Activated naive CD4-positive, alpha-beta T cell treated with anti-CD3 and anti-CD28 coated beads, Interleukin-2, amount 10 ng/mL, durations not matched to agents 7 days and 5 days (primary cell): Measurements from ENCODE around the gene TBC1D2.

Experiments
- CTCF ChIA-PET: fragments of 350-600 bp; sonication (Branson Sonifier 250); formaldehyde crosslinking; loops from one replicate; lab custom pipeline; 2021; ENCODE audit warnings: antibody characterized with exemption; lab: Charles Lee
- DNase-seq: peaks from one replicate; pipeline ENCODE4 v3.0.0-alpha.2; 2020
- H3K27ac Mint-ChIP-seq: one replicate; pipeline ENCODE4 v1.8.0; 2021; ENCODE audit warnings: mild to moderate bottlenecking, moderate library complexity, mixed read lengths
- H3K27me3 Mint-ChIP-seq: one replicate; pipeline ENCODE4 v1.8.0; 2021; ENCODE audit warnings: mild to moderate bottlenecking, mixed read lengths
- H3K36me3 Mint-ChIP-seq: one replicate; pipeline ENCODE4 v1.8.0; 2021; ENCODE audit warnings: mixed read lengths
- H3K4me1 Mint-ChIP-seq: one replicate; pipeline ENCODE4 v1.8.0; 2021; ENCODE audit warnings: mixed read lengths
- H3K4me3 Mint-ChIP-seq: one replicate; pipeline ENCODE4 v1.8.0; 2021; ENCODE audit warnings: mild to moderate bottlenecking, moderate library complexity, mixed read lengths
- H3K9me3 Mint-ChIP-seq: one replicate; pipeline ENCODE4 v1.8.0; 2021; ENCODE audit warnings: mixed read lengths

Gene TBC1D2

DNA sequence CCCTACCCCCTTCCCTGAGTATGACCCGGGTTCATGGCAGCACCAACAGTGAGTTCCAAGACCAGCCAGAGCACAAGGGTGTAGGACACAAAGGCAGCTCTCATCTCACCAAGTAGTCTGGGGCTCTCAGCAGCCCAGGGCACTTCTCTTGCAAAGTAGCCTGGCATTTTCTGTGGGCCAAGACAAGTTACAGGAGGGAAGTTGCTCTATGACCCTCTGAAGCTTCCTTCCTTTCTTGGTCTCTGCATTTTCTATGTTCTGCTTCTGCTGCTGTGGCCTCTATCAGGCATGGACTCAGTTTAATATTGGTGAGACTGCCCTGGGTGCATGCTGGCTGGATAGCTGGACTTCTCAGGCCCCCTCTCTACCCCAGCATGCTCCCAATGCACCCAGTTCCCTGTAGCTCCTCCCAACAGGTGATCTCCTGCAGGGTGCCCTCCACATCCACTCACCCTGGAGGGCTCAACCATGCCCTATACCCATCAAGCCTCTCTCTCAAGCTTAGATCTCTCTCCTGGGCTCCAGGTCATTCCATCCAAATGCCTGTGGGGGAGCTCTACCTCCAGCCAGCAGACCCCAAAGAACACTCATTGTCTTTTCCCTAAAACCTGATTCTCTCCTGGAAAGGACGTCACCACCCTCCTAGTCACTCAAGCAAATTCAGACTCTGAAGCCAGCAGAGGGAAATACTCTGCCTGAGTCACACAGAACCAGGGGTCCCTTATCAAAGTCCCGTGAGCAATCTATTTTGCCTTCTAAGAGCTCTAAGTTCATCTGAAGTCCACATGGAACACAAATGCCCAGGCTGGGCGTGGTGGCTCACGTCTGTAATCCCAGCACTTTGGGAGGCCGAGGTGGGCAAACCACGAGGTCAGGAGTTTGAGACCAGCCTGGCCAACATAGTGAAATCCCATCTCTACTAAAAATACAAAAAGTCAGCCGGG is 13.8 kb downstream of the TBC1D2 start:
- no peaks in the 10 kb centered on the region for H3K9me3 Mint-ChIP-seq
- no peaks in the 10 kb centered on the region for H3K27me3 Mint-ChIP-seq
- CTCF ChIA-PET, result interaction anchor here (0.5 to 1.4 kb wide), 3 partner anchors 22 to 116 kb away, joined by 3 to 4 read pairs (median 3); no protein-coding TSS in a partner anchor
- no peak overlapping the region for H3K27ac Mint-ChIP-seq
- peaks cover 7% of the 10 kb centered on the region for H3K4me1 Mint-ChIP-seq
- no peak for DNase-seq
- peaks cover 11% of the 10 kb centered on the region for H3K36me3 Mint-ChIP-seq
- H3K4me3 Mint-ChIP-seq, result no peak overlapping the region

- H3K9me3 Mint-ChIP-seq, result no peaks in the 10 kb centered on the region
- DNase-seq, result no peak
- no peak overlapping the region for H3K4me3 Mint-ChIP-seq
- CTCF ChIA-PET, result interaction anchor here (1.4 kb wide), 1 partner anchor 23 kb away, joined by 4 read pairs; no protein-coding TSS in a partner anchor
- H3K27ac Mint-ChIP-seq, result no peak overlapping the region
- no peaks in the 10 kb centered on the region for H3K4me1 Mint-ChIP-seq
- H3K27me3 Mint-ChIP-seq, result no peaks in the 10 kb centered on the region
- H3K36me3 Mint-ChIP-seq, result peaks cover 11% of the 10 kb centered on the region
Measured at GRCh38 chr9:98240475-98240874, 15.0 kb downstream of the TBC1D2 start.

DNA sequence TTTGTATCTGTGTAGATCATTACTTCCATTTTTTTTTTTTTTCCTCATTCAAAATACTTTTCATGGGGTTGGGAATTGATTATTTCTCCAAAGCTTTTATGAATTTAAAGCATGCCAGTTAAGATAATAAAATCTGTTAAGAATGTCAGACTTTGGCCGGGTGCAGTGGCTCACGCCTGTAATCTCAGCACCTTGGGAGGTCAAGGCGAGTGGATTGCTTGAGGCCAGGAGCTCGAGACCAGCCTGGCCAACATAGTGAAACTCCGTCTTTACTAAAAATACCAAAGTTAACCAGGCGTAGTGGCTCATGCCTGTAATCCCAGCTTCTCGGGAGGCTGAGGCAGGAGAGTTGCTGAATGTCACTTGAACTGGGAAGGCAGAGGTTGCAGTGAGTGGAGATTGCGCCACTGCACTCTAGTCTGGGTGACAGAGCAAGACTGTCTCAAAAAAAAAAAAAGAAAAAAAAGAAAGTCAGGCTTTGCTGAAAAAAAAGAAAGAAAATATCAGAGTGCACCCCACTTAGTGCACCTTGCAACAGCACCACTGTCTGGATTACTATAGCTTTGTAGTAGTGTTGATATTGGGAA is 18.5 kb downstream of the TBC1D2 start:
- H3K27ac Mint-ChIP-seq, result no peak overlapping the region
- CTCF ChIA-PET, result no interaction called here
- no peak for DNase-seq
- no peaks in the 10 kb centered on the region for H3K27me3 Mint-ChIP-seq
- H3K9me3 Mint-ChIP-seq, result no peaks in the 10 kb centered on the region
- H3K36me3 Mint-ChIP-seq, result peaks cover 10% of the 10 kb centered on the region
- no peak overlapping the region for H3K4me3 Mint-ChIP-seq
- H3K4me1 Mint-ChIP-seq, result no peaks in the 10 kb centered on the region

DNA sequence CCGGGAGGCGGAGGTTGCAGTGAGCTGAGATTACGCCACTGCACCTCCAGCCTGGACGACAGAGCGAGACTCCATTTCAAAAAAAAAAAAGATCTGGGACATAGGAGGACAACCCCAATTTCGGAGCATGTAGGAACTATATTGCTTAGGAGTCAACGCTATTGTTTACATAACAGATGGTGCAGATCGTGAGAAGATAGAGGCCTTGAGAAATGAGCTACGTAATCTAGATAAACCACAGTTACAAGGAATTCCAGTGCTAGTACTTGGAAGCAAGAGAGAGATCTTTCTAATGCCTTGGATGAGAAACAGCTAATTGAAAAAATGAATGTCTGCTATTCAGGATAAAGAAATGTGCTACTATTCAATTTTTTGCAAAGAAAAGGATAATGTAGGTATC is 20.3 kb downstream of the TBC1D2 start:
- no peak overlapping the region for H3K27ac Mint-ChIP-seq
- no peaks in the 10 kb centered on the region for H3K9me3 Mint-ChIP-seq
- no peaks in the 10 kb centered on the region for H3K4me1 Mint-ChIP-seq

DNA sequence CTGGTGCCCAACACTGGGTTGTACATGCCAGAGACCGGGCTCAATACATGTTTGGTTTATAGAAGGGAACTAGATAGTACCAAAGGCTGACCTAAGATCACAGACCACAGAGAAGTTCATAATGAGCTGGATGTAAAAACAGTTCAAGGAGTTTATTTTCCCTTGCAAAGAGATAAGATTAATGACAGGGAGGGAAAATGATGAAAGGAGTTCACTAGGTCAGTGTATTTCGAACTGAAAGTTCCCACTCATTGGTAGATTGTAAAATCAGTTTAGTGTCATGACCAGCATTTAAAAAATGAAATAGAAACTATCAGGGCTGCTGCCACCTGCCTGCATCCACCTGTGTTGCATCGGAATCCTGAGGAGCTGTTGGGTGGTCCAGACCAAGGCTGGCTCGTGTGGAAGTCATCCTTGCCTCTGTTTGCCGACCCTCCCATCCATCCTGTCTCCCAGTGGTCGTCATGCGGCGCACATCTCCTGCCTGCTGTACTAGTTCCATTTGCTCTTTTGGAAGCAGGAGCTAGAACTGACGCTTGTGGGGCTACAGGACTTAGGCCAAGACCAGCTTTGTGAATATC is 21.1 kb downstream of the TBC1D2 start:
- CTCF ChIA-PET, result interaction anchor here (0.7 to 1.9 kb wide), 2 partner anchors 12 to 311 kb away, joined by 3 to 5 read pairs; no protein-coding TSS in a partner anchor
- Mint-ChIP-seq H3K9me3 (no peaks in the 10 kb centered on the region), H3K4me3 (no peak overlapping the region), H3K27me3 (no peaks in the 10 kb centered on the region), H3K36me3 (peaks cover 2% of the 10 kb centered on the region), H3K27ac (no peak overlapping the region), H3K4me1 (no peaks in the 10 kb centered on the region)
- DNase-seq, result no peak

More for the DNA sequence above, 20.3 kb downstream of the TBC1D2 start:
- H3K36me3 Mint-ChIP-seq, result peaks cover 6% of the 10 kb centered on the region
- H3K4me3 Mint-ChIP-seq, result no peak overlapping the region
- no peaks in the 10 kb centered on the region for H3K27me3 Mint-ChIP-seq
- no peak for DNase-seq
- CTCF ChIA-PET, result interaction anchor here (0.6 to 1.9 kb wide), 5 partner anchors 11 to 312 kb away, joined by 3 to 5 read pairs (median 3); no protein-coding TSS in a partner anchor

GRCh38 chr9:98232926-98233325 is 22.5 kb downstream of the TBC1D2 start:
- no peak for DNase-seq
- H3K4me3 Mint-ChIP-seq, result no peak overlapping the region
- H3K9me3 Mint-ChIP-seq, result no peaks in the 10 kb centered on the region
- peaks cover 6% of the 10 kb centered on the region for H3K36me3 Mint-ChIP-seq
- no peak overlapping the region for H3K27ac Mint-ChIP-seq
- no peaks in the 10 kb centered on the region for H3K4me1 Mint-ChIP-seq
- CTCF ChIA-PET, result no interaction called here
- H3K27me3 Mint-ChIP-seq, result no peaks in the 10 kb centered on the region

- no peaks in the 10 kb centered on the region for H3K9me3 Mint-ChIP-seq
- no peak overlapping the region for H3K27ac Mint-ChIP-seq
- CTCF ChIA-PET, result no interaction called here
- DNase-seq, result no peak
- H3K36me3 Mint-ChIP-seq, result peaks cover 8% of the 10 kb centered on the region
- H3K27me3 Mint-ChIP-seq, result no peaks in the 10 kb centered on the region
- H3K4me1 Mint-ChIP-seq, result no peaks in the 10 kb centered on the region
- H3K4me3 Mint-ChIP-seq, result no peak overlapping the region
Measured at GRCh38 chr9:98231770-98232478, 23.5 kb downstream of the TBC1D2 start.

- CTCF ChIA-PET, result no interaction called here
- H3K9me3 Mint-ChIP-seq, result no peaks in the 10 kb centered on the region
Measured at GRCh38 chr9:98230789-98231188, 24.7 kb downstream of the TBC1D2 start.

GRCh38 chr9:98230304-98230703 is 25.1 kb downstream of the TBC1D2 start:
- Mint-ChIP-seq H3K4me1 (no peaks in the 10 kb centered on the region), H3K36me3 (peaks cover 15% of the 10 kb centered on the region)

More at GRCh38 chr9:98230789-98231188, 24.7 kb downstream of the TBC1D2 start:
- Mint-ChIP-seq H3K4me1 (no peaks in the 10 kb centered on the region), H3K27ac (no peak overlapping the region), H3K4me3 (no peak overlapping the region), H3K36me3 (peaks cover 15% of the 10 kb centered on the region), H3K27me3 (no peaks in the 10 kb centered on the region)
- DNase-seq, result no peak

DNA sequence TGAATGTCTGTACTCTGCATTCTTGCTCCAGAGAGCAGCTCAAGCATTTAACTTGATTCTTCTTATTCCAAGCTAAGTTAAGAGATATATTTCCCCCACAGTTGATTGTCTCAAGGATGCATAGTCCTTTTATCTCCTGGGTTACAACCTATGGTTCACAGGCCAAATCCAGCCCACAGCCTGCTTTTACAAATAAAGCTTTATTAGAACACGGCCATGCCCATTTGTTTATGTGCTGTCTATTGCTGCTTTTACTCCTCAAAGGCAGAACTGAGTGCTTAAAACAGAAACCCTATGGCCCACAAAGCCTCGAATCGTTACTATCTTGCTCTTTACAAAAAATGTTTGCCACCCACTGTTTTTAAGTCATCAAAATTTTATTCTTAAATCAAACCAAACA is 25.8 kb downstream of the TBC1D2 start:
- Mint-ChIP-seq H3K4me1 (no peaks in the 10 kb centered on the region), H3K27me3 (no peaks in the 10 kb centered on the region), H3K4me3 (no peak overlapping the region), H3K9me3 (no peaks in the 10 kb centered on the region), H3K36me3 (peaks cover 15% of the 10 kb centered on the region), H3K27ac (no peak overlapping the region)
- no peak for DNase-seq
- CTCF ChIA-PET, result no interaction called here

More at GRCh38 chr9:98230304-98230703, 25.1 kb downstream of the TBC1D2 start:
- H3K4me3 Mint-ChIP-seq, result no peak overlapping the region
- H3K27me3 Mint-ChIP-seq, result no peaks in the 10 kb centered on the region
- no peak for DNase-seq
- CTCF ChIA-PET, result no interaction called here
- no peaks in the 10 kb centered on the region for H3K9me3 Mint-ChIP-seq
- H3K27ac Mint-ChIP-seq, result no peak overlapping the region

GRCh38 chr9:98229090-98229395 is 26.4 kb downstream of the TBC1D2 start:
- Mint-ChIP-seq H3K4me1 (no peaks in the 10 kb centered on the region), H3K9me3 (no peaks in the 10 kb centered on the region), H3K4me3 (no peak overlapping the region), H3K36me3 (peaks cover 15% of the 10 kb centered on the region), H3K27ac (no peak overlapping the region), H3K27me3 (no peaks in the 10 kb centered on the region)
- DNase-seq, result no peak
- CTCF ChIA-PET, result no interaction called here

GRCh38 chr9:98228392-98229089 is 26.9 kb downstream of the TBC1D2 start:
- Mint-ChIP-seq H3K27ac (no peak overlapping the region), H3K36me3 (peaks cover 15% of the 10 kb centered on the region), H3K9me3 (no peaks in the 10 kb centered on the region), H3K4me1 (peaks cover under 1% of the 10 kb centered on the region), H3K27me3 (no peaks in the 10 kb centered on the region), H3K4me3 (no peak overlapping the region)
- CTCF ChIA-PET, result no interaction called here
- DNase-seq, result no peak

GRCh38 chr9:98227883-98228282 is 27.6 kb downstream of the TBC1D2 start:
- no peaks in the 10 kb centered on the region for H3K9me3 Mint-ChIP-seq
- H3K4me3 Mint-ChIP-seq, result no peak overlapping the region
- peaks cover 7% of the 10 kb centered on the region for H3K4me1 Mint-ChIP-seq
- DNase-seq, result no peak
- no peaks in the 10 kb centered on the region for H3K27me3 Mint-ChIP-seq
- no peak overlapping the region for H3K27ac Mint-ChIP-seq
- peaks cover 19% of the 10 kb centered on the region for H3K36me3 Mint-ChIP-seq
- CTCF ChIA-PET, result no interaction called here
